T-cell (primary cell): ENCODE data around the gene TTF2. TPM values are rescaled to one million over a fixed set of nuclear protein-coding genes. Genes with fewer than 3 reads are reported as not detected.

Source experiments
- ATAC-seq, 4 experiments: fragments of 200-7000 bp in 3 of 4; fragments of 150-1000 bp in 1 of 4; cut with Tn5 transposase; replicated peaks in 1 of 4; 1 replicate in 3 of 4; 2 replicates in 1 of 4; pipeline ENCODE4 v1.10.0; 2021; ENCODE audit warnings: moderate library complexity in 3 of 4, mild to moderate bottlenecking in 2 of 4, moderate number of reproducible peaks in 1 of 4
- CTCF ChIA-PET, 2 donors: fragments of 300-600 bp; sonication (Branson Sonifier 250); formaldehyde crosslinking; loops; one replicate each; lab custom pipeline; 2022; ENCODE audit warnings: antibody characterized with exemption in 2 of 2; lab: Charles Lee
- POLR2A ChIA-PET, 2 donors: fragments of 300-600 bp; sonication (Branson Sonifier 250); formaldehyde crosslinking; loops; one replicate each; lab custom pipeline; 2022; ENCODE audit warnings: antibody characterized with exemption in 2 of 2; lab: Charles Lee
- DNase-seq, 35 experiments: peaks; one replicate each; pipeline versions ENCODE4 v3.0.0 to v3.0.0-alpha.2; 2013 to 2023
- H3K27ac ChIP-seq: one replicate; pipeline ENCODE4 v1.5.1; 2013; ENCODE audit warnings: low read length
- H3K27me3 ChIP-seq, 2 experiments: replicated peaks in 1 of 2; 1 replicate in 1 of 2; 2 replicates in 1 of 2; pipeline versions ENCODE4 v1.6.1 to v1.7.0; 2013; ENCODE audit warnings: low read length in 1 of 2, mixed read lengths in 1 of 2; ENCODE audit not compliant: control insufficient read depth in 2 of 2, insufficient read depth in 2 of 2; ENCODE audit errors: extremely low read depth in 1 of 2
- H3K36me3 ChIP-seq, 2 donors: 1 replicate in 1 of 2; 2 replicates in 1 of 2; pipeline versions ENCODE4 v1.6.1 to v1.7.0; 2013; ENCODE audit warnings: low read length in 1 of 2; ENCODE audit not compliant: control insufficient read depth in 2 of 2, insufficient read depth in 1 of 2; ENCODE audit errors: extremely low read depth in 1 of 2
- H3K4me1 ChIP-seq, 2 experiments: 1 replicate in 1 of 2; 2 replicates in 1 of 2; pipeline versions ENCODE4 v1.6.1 to v1.7.0; 2013; ENCODE audit warnings: low read length in 2 of 2, mixed read lengths in 1 of 2; ENCODE audit not compliant: insufficient read depth in 2 of 2, control insufficient read depth in 1 of 2; ENCODE audit errors: extremely low read depth in 1 of 2
- H3K4me3 ChIP-seq, 2 donors: 1 replicate in 1 of 2; 2 replicates in 1 of 2; pipeline versions ENCODE4 v1.5.1 to v1.7.0; 2013; ENCODE audit warnings: mild to moderate bottlenecking in 2 of 2, low read length in 1 of 2, moderate library complexity in 1 of 2; ENCODE audit not compliant: control insufficient read depth in 1 of 2; ENCODE audit errors: extremely low read depth in 1 of 2
- H3K9me3 ChIP-seq: 2 replicates; pipeline ENCODE4 v1.7.0; 2013
- H3K27ac Mint-ChIP-seq, 2 donors: one replicate each; pipeline ENCODE4 v1.8.0; 2020 to 2021; ENCODE audit warnings: mild to moderate bottlenecking in 2 of 2, mixed read lengths in 2 of 2
- H3K27me3 Mint-ChIP-seq, 2 donors: one replicate each; pipeline ENCODE4 v1.8.0; 2021 to 2022; ENCODE audit warnings: mixed read lengths in 2 of 2
- H3K36me3 Mint-ChIP-seq: one replicate; pipeline ENCODE4 v1.8.0; 2021; ENCODE audit warnings: mixed read lengths
- H3K4me1 Mint-ChIP-seq, 3 donors: one replicate each; pipeline ENCODE4 v1.8.0; 2020 to 2022; ENCODE audit warnings: mixed read lengths in 3 of 3, mild to moderate bottlenecking in 1 of 3
- H3K4me3 Mint-ChIP-seq, 3 donors: one replicate each; pipeline ENCODE4 v1.8.0; 2020 to 2022; ENCODE audit warnings: mild to moderate bottlenecking in 3 of 3, mixed read lengths in 3 of 3, moderate library complexity in 3 of 3
- H3K9me3 Mint-ChIP-seq, 3 donors: one replicate each; pipeline ENCODE4 v1.8.0; 2020 to 2022; ENCODE audit warnings: mixed read lengths in 3 of 3
- WGBS: methylation state at CpG from one replicate; pipeline ENCODE4 v1.1.5; 2013; ENCODE audit warnings: missing lambda C conversion rate; ENCODE audit not compliant: insufficient coverage; 5-methylcytosine and 5-hydroxymethylcytosine counted together
- total RNA-seq, 35 experiments: library from RNA in 6 of 35; stranded (reverse) in 6 of 35; fragments of 120-200 nt in 1 of 35; gene quantifications; one replicate each; pipeline versions ENCODE4 v1.2.1 to v1.2.4 and lab custom pipeline; 2013 to 2026

The TTF2 gene
- total RNA-seq, 5 donors from 2014 or later (not counting 1 experiment from before 2014, with no cell fraction given), result 26.7 to 37.1 (median 33.8) TPM

DNA sequence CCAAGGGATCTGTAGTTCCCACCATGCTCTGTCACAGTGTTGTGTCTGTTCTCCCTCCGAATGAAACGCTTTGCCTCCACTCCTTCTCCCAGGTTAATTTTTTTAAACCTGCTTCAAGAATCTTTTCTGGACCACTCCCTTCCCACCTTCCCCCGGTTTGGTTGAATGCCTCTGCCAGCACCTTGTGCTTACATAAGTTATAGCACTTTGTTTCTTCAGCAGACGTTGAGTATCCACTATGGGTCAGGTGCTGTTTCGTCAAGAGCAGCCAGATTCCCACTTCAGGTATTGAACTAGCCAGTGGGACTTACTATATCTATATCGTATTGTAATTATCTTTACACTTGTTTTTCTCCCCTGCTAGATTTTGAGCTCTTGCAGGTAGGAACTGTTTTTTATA is 27.6 kb downstream of the TTF2 start:
- no peak overlapping the region for H3K27ac ChIP-seq
- H3K27me3 Mint-ChIP-seq, result no peaks in the 10 kb centered on the region
- ChIA-PET POLR2A (no interaction called here), CTCF (no interaction called here)
- 96% methylated on average over 3 of the region's 6 CpGs for WGBS
- no peak overlapping the region for H3K4me3 Mint-ChIP-seq
- DNase-seq, result no peak
- H3K36me3 ChIP-seq, result peaks cover 9 to 45% of the 10 kb centered on the region in 2 donors
- no peaks in the 10 kb centered on the region for H3K9me3 Mint-ChIP-seq
- no peaks in the 10 kb centered on the region for H3K9me3 ChIP-seq
- ATAC-seq, result no peak
- no peaks in the 10 kb centered on the region for H3K4me1 ChIP-seq
- no peak overlapping the region for H3K27ac Mint-ChIP-seq
- no peak overlapping the region for H3K4me3 ChIP-seq
- no peaks in the 10 kb centered on the region for H3K4me1 Mint-ChIP-seq
- peaks cover 52% of the 10 kb centered on the region for H3K36me3 Mint-ChIP-seq
- no peaks in the 10 kb centered on the region for H3K27me3 ChIP-seq

DNA sequence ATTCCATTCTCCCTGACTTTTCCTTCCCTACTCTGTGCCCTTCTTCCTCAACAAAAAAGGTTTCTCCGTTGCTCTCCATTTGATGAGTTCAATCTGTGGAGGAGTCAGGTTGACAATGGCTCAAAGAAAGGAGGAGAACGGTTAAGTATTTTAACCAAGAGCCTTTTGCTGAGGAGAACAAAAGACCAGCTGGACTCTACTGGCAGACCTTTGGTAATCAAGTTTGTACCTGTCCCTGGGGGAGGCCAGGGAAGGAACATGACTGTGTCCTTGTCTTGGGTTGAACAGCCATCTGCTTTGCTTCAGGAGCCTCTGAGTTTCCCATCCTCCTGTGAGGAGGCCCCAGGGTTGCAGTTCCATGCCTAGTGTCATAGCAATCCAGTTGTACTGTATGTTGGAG is 29.9 kb downstream of the TTF2 start:
- no peak for DNase-seq
- no peaks in the 10 kb centered on the region for H3K9me3 Mint-ChIP-seq
- no peak overlapping the region for H3K4me3 ChIP-seq
- H3K27ac ChIP-seq, result no peak overlapping the region
- no peaks in the 10 kb centered on the region for H3K27me3 ChIP-seq
- WGBS, result 100% methylated on average over 1 of the region's 2 CpGs
- H3K27me3 Mint-ChIP-seq, result no peaks in the 10 kb centered on the region
- POLR2A ChIA-PET, result interaction anchor here in 1 of 2 donors (0.7 kb wide), 1 partner anchor 597 kb away, joined by 4 read pairs; no protein-coding TSS in a partner anchor
- ATAC-seq, result no peak
- H3K4me1 Mint-ChIP-seq, result peaks cover 0 to 11% (median 9%) of the 10 kb centered on the region in 3 donors
- H3K4me1 ChIP-seq, result no peaks in the 10 kb centered on the region
- no peaks in the 10 kb centered on the region for H3K9me3 ChIP-seq
- H3K27ac Mint-ChIP-seq, result no peak overlapping the region
- peaks cover 56% of the 10 kb centered on the region for H3K36me3 Mint-ChIP-seq
- CTCF ChIA-PET, result interaction anchor here in 1 of 2 donors (0.6 to 0.7 kb wide), 2 partner anchors 9 to 326 kb away, joined by 3 to 5 read pairs; no protein-coding TSS in a partner anchor
- no peak overlapping the region for H3K4me3 Mint-ChIP-seq
- peaks cover 10 to 51% of the 10 kb centered on the region in 2 donors for H3K36me3 ChIP-seq

DNA sequence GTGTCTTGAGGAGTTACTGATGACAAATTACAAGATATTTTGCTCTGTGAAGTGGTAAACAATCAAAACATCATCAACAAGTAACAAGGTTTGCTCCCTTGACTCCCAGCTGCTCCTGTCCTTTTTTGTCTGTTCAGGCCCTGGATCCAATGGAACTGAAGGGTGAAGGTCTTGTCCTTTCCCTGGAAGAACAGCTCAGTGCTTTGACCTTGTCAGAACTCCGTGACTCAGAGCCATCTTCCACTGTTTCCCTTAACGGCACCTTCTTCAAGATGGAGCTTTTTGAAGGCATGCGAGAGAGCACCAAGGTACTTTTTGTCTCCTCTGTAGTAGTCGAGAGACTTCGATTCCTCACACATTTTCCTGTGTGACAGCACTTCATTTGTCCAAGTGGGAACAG is 32.5 kb downstream of the TTF2 start:
- CTCF ChIA-PET, result interaction anchor here in 1 of 2 donors (0.6 to 3.3 kb wide), 2 partner anchors 18 to 36 kb away, joined by 5 to 19 read pairs; no protein-coding TSS in a partner anchor
- Mint-ChIP-seq H3K27ac (no peak overlapping the region), H3K27me3 (no peaks in the 10 kb centered on the region), H3K4me3 (no peak overlapping the region), H3K4me1 (peaks cover 0 to 11% (median 9%) of the 10 kb centered on the region in 3 donors), H3K36me3 (peaks cover 62% of the 10 kb centered on the region), H3K9me3 (no peaks in the 10 kb centered on the region)
- H3K27me3 ChIP-seq, result no peaks in the 10 kb centered on the region
- 100% methylated on average over 4 of the region's 5 CpGs for WGBS
- H3K9me3 ChIP-seq, result no peaks in the 10 kb centered on the region
- no peak for ATAC-seq
- no peak overlapping the region for H3K4me3 ChIP-seq
- no peak for DNase-seq
- POLR2A ChIA-PET, result no interaction called here
- no peaks in the 10 kb centered on the region for H3K4me1 ChIP-seq
- no peak overlapping the region for H3K27ac ChIP-seq
- peaks cover 10 to 71% of the 10 kb centered on the region in 2 donors for H3K36me3 ChIP-seq

DNA sequence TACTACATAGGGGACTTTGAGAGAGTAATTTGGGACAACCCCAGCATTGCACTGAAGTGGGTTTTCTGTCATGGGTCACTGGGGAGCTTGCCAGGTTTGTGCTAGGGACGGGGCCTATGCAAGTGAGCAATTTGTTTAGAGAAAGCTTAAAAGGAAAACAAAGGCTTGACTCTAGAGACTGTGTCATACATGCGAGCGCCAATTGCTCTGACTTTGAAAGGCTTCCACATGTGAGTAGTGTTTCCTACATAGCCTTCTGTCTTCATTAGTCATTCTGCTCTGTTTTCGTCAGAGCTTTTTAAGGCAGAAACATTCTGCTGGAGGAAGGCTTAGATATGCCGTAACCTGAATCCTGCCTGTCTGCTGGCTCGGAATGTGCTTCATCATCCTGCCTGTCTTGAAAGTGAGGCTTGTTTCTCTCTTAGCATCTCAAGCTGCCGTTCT is 33.0 kb downstream of the TTF2 start:
- Mint-ChIP-seq H3K36me3 (peaks cover 64% of the 10 kb centered on the region), H3K27ac (peak overlapping the region in 1 of 2 donors; percentile 11), H3K9me3 (no peaks in the 10 kb centered on the region), H3K4me1 (peaks cover 0 to 11% (median 9%) of the 10 kb centered on the region in 3 donors), H3K4me3 (no peak overlapping the region), H3K27me3 (no peaks in the 10 kb centered on the region)
- no peak overlapping the region for H3K27ac ChIP-seq
- H3K4me1 ChIP-seq, result no peaks in the 10 kb centered on the region
- ChIA-PET CTCF (interaction anchor here (0.6 to 3.3 kb wide), 3 partner anchors 17 to 665 kb away, joined by 3 to 19 read pairs (median 5); no protein-coding TSS in a partner anchor), POLR2A (no interaction called here)
- no peak overlapping the region for H3K4me3 ChIP-seq
- H3K36me3 ChIP-seq, result peaks cover 10 to 73% of the 10 kb centered on the region in 2 donors
- WGBS, result 89% methylated on average over 4 of the region's 7 CpGs
- no peak for DNase-seq
- no peak for ATAC-seq
- no peaks in the 10 kb centered on the region for H3K27me3 ChIP-seq
- H3K9me3 ChIP-seq, result no peaks in the 10 kb centered on the region

DNA sequence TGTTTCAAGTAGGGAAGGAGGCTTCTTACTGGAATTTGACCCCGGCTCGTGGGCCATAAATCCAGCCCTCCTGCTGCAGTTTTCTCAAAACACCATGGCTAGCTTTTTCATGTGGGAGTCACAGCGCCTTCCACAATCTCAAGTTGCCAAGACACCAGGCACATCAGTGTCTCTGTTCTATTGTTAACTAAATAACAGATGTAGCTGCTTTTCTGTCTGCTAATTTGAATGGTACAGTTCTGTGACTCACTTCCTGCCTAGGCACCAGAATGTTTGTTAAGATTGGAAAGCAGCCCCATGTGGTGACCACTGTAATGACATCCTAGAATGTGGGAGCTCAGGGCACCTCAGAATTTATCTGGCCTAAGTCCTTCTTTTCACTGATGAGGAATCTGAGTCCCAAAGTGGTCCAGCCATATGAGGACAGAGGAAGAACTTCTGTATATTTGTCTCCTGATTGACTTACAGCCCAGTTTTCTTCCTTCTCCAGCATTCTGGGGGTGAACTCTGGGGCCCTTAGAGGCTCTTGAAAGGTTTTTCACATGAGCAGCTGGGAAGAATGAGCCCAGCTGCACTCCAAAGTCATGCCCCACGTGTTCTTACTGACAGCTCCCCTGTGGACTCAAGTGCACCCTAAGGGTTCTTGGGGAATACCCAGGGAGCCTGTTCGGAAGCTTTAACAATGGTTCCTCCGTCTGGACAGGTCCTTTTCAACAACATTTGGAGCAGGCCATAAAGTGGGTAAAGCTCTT is 33.9 kb downstream of the TTF2 start:
- Histone ChIP-seq H3K36me3 (peaks cover 6 to 77% of the 10 kb centered on the region in 2 donors), H3K4me3 (no peak overlapping the region), H3K4me1 (no peaks in the 10 kb centered on the region), H3K27ac (no peak overlapping the region), H3K27me3 (no peaks in the 10 kb centered on the region), H3K9me3 (no peaks in the 10 kb centered on the region)
- Mint-ChIP-seq H3K36me3 (peaks cover 64% of the 10 kb centered on the region), H3K9me3 (no peaks in the 10 kb centered on the region), H3K27me3 (no peaks in the 10 kb centered on the region), H3K4me1 (peaks cover 0 to 11% (median 9%) of the 10 kb centered on the region in 3 donors), H3K4me3 (no peak overlapping the region), H3K27ac (peak overlapping the region in 1 of 2 donors; percentile 12)
- DNase-seq, result peak in 19 of 35 experiments; percentile 2 to 43 (median 9)
- ChIA-PET POLR2A (interaction anchor here in 1 of 2 donors (0.5 kb wide), 1 partner anchor 28 kb away, joined by 3 read pairs; no protein-coding TSS in a partner anchor), CTCF (interaction anchor here (0.6 to 3.3 kb wide), 4 partner anchors 35 to 664 kb away, joined by 3 to 19 read pairs (median 4); no protein-coding TSS in a partner anchor)
- ATAC-seq, result peak; percentile 79 to 95 (median 86)
- 77% methylated on average over 6 of the region's 6 CpGs for WGBS

DNA sequence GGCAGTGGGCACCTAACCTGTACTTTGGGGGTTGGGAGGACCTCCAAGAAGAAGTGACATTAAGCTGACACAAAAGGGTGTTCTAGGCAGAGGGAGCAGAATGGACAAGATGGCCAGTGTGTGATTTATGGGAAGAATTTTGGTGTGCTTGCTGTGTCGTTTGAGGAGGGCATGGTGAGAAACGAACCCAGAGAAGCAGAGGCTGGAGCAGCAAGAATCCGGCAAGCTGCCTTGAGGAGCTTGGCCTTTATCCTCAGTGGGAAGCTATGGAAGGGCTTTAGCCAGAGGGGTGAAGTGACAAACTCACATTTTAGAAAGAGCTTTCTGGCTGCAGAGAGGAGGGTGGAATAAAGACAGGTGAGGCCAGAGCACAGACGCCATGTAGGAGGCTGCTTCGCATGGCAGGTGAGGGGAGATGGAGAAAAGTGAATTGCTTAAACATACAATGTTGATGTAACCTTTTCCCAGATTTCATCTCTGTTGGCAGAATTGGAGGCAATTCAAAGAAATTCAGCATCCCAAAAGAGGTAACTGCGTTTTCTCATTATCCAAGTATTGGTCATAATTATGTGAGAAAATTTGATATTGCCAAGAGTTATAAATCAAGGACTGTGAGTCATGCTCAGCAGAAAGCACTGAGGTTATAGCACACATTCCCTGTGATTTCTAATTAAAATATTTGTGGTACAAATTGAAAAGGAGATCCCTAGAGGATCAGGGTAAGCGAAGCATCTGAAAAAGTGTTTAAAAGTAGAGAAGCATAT is 34.9 kb downstream of the TTF2 start:
- POLR2A ChIA-PET, result no interaction called here
- H3K9me3 ChIP-seq, result no peaks in the 10 kb centered on the region
- Mint-ChIP-seq H3K27me3 (no peaks in the 10 kb centered on the region), H3K36me3 (peaks cover 68% of the 10 kb centered on the region), H3K4me3 (no peak overlapping the region), H3K9me3 (no peaks in the 10 kb centered on the region), H3K27ac (no peak overlapping the region), H3K4me1 (peaks cover 0 to 11% (median 9%) of the 10 kb centered on the region in 3 donors)
- H3K27me3 ChIP-seq, result no peaks in the 10 kb centered on the region
- CTCF ChIA-PET, result interaction anchor here in 1 of 2 donors (1.0 to 3.3 kb wide), 2 partner anchors 34 to 526 kb away, joined by 5 to 19 read pairs; no protein-coding TSS in a partner anchor
- DNase-seq (no peak), ATAC-seq (no peak)
- H3K4me1 ChIP-seq, result no peaks in the 10 kb centered on the region
- H3K4me3 ChIP-seq, result no peak overlapping the region
- H3K36me3 ChIP-seq, result peaks cover 6 to 73% of the 10 kb centered on the region in 2 donors
- H3K27ac ChIP-seq, result no peak overlapping the region
- 100% methylated on average over 3 of the region's 7 CpGs for WGBS
